A549 (cell line): ENCODE data around the gene LRP1.

Experiments used
- CTCF ChIP-seq: fragments of >200 bp; sonication (Bioruptor Twin); formaldehyde crosslinking; IDR thresholded peaks from 3 replicates; pipeline ENCODE4 v1.5.1; 2016
- POLR2A ChIP-seq: IDR thresholded peaks from 2 replicates; pipeline ENCODE4 v1.6.1; 2012; ENCODE audit warnings: mild to moderate bottlenecking, low read length
- SMC3 ChIP-seq: fragments of >200 bp; sonication (Bioruptor Twin); formaldehyde crosslinking; IDR thresholded peaks from 3 replicates; pipeline ENCODE4 v1.6.1; 2018; ENCODE audit warnings: inconsistent platforms

- TF ChIP-seq CTCF (no peak), POLR2A (no peak), SMC3 (no peak)
These were observed 85.6 kb downstream of the LRP1 start for GRCh38 chr12:57213763-57214397.
